ENCODE measurements around the gene PNPLA7. TPM values are rescaled to one million over a fixed set of nuclear protein-coding genes. Genes with fewer than 3 reads are reported as not detected.

PNPLA7 gene
- total RNA-seq, 4 donors from 2014 or later, result 11.4 to 48.6 (median 27.2) TPM

DNA sequence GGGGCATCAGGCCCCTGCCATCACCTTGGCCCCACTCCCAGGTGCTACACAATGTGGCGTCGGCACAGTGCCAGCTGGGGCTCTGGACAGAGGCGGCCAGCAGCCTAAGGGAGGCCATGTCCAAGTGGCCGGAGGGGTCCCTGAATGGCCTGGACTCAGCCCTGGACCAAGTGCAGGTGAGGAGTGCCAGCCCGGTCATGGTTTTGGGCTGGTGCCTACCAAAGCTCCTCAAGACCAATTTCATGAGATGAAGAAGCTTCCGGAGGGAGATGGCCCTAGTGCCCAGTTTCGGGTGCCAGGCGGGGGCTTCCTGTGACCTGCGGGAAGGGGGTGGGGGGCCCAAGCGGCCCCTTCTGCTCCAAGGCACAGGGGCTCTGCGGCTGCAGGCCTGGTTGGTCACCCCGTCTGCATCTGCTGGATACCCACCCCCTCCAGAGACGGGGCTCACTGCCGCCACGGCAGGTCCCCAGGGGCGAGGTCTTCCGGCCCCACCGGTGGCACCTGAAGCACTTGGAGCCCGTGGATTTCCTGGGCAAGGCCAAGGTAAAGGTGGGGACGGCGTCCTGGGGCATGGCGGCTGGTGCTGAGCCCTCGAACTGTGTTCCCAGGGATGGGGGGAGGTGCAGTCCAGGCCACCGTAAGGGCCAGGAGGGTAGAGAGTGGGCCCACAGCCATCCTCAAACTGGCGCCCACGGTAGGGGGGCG is 121.2 kb downstream of the PNPLA7 start:
- H3K4me3 ChIP-seq, result no peak overlapping the region
- TF ChIP-seq POLR2A (IDR thresholded peaks at IDR 0.05), result no peak
- TF ChIP-seq, protein P1, sequence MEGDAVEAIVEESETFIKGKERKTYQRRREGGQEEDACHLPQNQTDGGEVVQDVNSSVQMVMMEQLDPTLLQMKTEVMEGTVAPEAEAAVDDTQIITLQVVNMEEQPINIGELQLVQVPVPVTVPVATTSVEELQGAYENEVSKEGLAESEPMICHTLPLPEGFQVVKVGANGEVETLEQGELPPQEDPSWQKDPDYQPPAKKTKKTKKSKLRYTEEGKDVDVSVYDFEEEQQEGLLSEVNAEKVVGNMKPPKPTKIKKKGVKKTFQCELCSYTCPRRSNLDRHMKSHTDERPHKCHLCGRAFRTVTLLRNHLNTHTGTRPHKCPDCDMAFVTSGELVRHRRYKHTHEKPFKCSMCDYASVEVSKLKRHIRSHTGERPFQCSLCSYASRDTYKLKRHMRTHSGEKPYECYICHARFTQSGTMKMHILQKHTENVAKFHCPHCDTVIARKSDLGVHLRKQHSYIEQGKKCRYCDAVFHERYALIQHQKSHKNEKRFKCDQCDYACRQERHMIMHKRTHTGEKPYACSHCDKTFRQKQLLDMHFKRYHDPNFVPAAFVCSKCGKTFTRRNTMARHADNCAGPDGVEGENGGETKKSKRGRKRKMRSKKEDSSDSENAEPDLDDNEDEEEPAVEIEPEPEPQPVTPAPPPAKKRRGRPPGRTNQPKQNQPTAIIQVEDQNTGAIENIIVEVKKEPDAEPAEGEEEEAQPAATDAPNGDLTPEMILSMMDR (IDR thresholded peaks at IDR 0.05), result no peak
- no peaks in the 10 kb centered on the region for H3K27me3 ChIP-seq
- no peaks in the 10 kb centered on the region for H3K36me3 ChIP-seq
- peak in 1 of 3 donors; percentile 48 for DNase-seq
- no peak overlapping the region for H3K27ac ChIP-seq
- no peaks in the 10 kb centered on the region for H3K9me3 ChIP-seq
- peaks cover 0 to 23% (median 5%) of the 10 kb centered on the region in 4 donors for H3K4me1 ChIP-seq

DNA sequence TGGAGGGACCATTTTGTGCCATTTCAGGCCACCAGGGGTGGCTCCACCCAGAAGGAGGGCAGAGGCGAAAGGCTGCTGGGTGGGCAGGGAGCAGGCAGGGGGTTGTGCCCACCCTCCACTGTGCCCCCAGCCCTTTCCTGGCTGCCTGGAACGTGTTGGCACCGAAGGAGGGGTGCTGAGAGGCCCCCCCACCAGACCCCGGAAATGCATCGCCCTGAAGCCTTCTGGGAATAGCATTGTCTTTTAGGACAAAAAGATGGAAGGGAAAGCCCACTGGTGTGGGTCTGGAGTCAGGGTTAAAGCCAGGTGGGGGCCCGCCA is 121.9 kb downstream of the PNPLA7 start:
- H3K4me1 ChIP-seq, result peaks cover 0 to 30% (median 9%) of the 10 kb centered on the region in 4 donors
- H3K27me3 ChIP-seq, result no peaks in the 10 kb centered on the region
- H3K9me3 ChIP-seq, result no peaks in the 10 kb centered on the region
- DNase-seq, result no peak
- no peak overlapping the region for H3K4me3 ChIP-seq
- TF ChIP-seq, protein P1 (IDR thresholded peaks at IDR 0.05), result no peak
- no peak for TF ChIP-seq POLR2A (IDR thresholded peaks at IDR 0.05)
- no peak overlapping the region for H3K27ac ChIP-seq
- H3K36me3 ChIP-seq, result no peaks in the 10 kb centered on the region

DNA sequence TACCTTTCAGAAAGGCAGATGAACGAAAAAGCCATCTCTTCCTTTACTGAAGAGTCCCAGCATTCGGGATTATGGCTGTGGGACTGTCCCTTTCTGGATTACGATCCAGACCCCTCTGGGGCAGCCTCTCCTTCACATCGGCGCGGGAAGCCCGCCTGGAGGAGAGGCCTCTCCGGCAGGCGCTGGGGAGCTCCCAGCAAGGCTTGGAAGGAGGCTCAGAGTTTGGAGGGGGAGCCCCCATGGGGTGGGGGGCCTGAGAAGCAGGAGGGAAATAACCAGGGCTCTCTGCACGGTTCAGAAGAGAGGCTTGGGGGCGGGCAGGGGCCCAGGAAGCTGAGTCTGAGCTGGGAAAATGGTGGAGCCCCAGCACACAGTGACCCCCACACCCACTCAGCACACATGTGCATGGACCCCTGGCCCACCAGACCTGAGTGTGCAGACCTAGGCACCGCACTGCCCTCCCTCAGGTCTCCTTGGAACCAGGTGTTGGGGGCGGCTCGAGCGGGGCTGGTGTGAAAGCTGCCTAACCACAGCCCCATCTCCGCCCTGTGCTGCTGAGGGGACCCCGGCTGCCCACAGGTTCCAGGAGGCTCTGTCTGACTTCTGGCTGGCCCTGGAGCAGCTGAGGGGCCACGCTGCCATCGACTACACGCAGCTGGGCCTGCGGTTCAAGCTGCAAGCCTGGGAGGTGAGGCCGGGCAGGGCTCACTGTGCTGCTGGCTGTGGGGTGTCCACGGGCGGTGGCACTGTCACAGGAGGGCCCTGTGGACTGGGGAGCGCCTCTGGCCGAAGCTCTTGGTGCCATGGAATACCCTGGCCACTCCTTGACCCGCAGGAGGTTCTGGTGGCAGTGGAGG is 122.5 kb downstream of the PNPLA7 start:
- Histone ChIP-seq H3K36me3 (no peaks in the 10 kb centered on the region), H3K4me3 (no peak overlapping the region), H3K27ac (no peak overlapping the region), H3K9me3 (no peaks in the 10 kb centered on the region), H3K27me3 (no peaks in the 10 kb centered on the region), H3K4me1 (peaks cover 0 to 30% (median 9%) of the 10 kb centered on the region in 4 donors)
- TF ChIP-seq POLR2A (IDR thresholded peaks at IDR 0.05), result no peak
- TF ChIP-seq, protein P1 (IDR thresholded peaks at IDR 0.05), result peak in 1 of 6 experiments; percentile 10
- DNase-seq, result no peak

DNA sequence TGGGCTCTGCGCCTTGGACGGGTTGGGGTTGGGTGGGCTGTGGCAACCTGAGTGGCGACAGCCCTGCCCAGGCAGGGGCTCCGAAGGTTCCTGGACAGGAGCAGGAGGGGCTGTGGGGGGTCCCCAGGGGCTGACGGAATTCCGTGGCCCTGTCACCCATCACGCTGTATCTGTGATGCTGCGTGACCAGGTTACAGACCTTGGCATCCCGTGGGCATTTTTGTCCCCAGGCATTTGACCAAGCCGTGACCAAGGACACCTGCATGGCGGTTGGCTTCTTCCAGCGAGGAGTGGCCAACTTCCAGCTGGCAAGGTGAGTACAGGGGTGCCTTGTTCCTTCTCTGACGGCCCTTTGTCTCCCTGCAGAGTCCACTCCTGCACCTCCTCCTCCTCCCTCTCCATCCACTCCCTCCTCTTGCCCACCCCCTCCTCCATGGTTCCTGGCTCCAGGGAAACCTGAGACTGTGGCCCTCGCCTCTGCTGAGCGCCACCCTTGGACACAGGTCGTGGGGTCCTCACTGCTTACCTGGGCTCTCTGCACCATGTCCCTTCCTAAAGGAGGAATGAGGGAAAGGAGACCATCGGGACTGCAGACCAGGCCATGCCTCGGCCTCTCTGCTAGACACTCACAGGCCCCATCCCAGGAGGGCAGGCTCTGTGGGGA is 124.1 kb downstream of the PNPLA7 start:
- Histone ChIP-seq H3K4me3 (no peak overlapping the region), H3K9me3 (no peaks in the 10 kb centered on the region), H3K36me3 (no peaks in the 10 kb centered on the region), H3K27ac (no peak overlapping the region), H3K27me3 (no peaks in the 10 kb centered on the region), H3K4me1 (peaks cover 0 to 36% (median 16%) of the 10 kb centered on the region in 4 donors)
- DNase-seq, result peak in 1 of 3 donors; percentile 48
- no peak for TF ChIP-seq POLR2A (IDR thresholded peaks at IDR 0.05)
- TF ChIP-seq, protein P1 (IDR thresholded peaks at IDR 0.05), result no peak

DNA sequence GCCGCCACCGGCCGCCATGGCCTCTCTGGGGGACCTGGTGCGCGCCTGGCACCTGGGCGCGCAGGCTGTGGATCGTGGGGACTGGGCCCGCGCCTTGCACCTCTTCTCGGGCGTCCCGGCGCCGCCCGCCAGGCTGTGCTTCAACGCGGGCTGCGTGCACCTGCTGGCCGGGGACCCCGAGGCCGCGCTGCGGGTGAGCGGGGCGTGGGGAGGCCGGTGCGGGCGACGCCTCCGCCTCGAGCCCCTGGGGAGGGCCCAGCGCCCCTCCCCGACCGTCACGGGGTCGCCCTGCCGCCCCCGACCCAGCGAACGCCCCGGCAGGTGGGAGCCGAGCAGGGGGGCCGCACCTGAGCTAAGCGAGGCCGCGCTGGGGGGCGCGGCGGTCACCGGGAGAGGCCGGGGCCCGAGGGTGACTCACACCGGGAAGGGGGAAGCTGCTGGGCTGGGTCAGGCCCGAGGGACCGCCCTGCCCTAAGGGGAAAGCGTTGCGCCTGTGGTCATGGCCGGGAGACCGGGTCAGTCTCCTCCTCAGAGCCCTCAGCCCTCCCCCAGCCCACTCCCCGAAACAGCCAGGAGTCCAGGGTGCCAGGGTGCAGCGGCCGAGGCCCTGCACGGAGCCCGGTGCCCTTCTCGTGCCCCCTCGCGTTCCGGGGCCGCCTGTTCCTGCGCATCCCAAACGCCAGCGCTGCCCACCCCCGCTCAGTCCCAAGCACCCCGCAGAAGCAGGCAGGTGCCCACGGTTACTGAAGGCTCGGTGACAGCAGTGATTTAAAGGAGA is 126.5 kb downstream of the PNPLA7 start:
- H3K36me3 ChIP-seq, result no peaks in the 10 kb centered on the region
- DNase-seq, result peak in 2 of 3 donors; percentile 77 to 79
- H3K4me3 ChIP-seq, result peak overlapping the region; percentile 83 to 99 (median 92)
- H3K27me3 ChIP-seq, result no peaks in the 10 kb centered on the region
- H3K4me1 ChIP-seq, result peaks cover 0 to 26% (median 11%) of the 10 kb centered on the region in 4 donors
- no peaks in the 10 kb centered on the region for H3K9me3 ChIP-seq
- peak overlapping the region; percentile 79 to 97 (median 92) for H3K27ac ChIP-seq
- TF ChIP-seq, protein P1 (IDR thresholded peaks at IDR 0.05), result no peak
- peak in 1 of 2 donors; percentile 52 for TF ChIP-seq POLR2A (IDR thresholded peaks at IDR 0.05)
